Stimulated activated CD4-positive, alpha-beta T cell treated with anti-CD3 and anti-CD28 coated beads, Interleukin-1b, Interleukin-23, amount 100 ng/mL, for 24 hours (primary cell): ENCODE measurements around the gene RPL13.
"Not testable (repeated sequence)": the region's sequence is repeated elsewhere in the genome, so short reads cannot be mapped to it uniquely, and the experiment has no call there.

Experiments used
- DNase-seq, 4 experiments: peaks; one replicate each; pipeline ENCODE4 v3.0.0-alpha.2; 2020; ENCODE audit warnings: low read depth in 4 of 4, low spot score in 1 of 4

RPL13 gene

GRCh38 chr16:89562939-89563338 is 2.5 kb downstream of the RPL13 start:
- no peak for DNase-seq

DNA sequence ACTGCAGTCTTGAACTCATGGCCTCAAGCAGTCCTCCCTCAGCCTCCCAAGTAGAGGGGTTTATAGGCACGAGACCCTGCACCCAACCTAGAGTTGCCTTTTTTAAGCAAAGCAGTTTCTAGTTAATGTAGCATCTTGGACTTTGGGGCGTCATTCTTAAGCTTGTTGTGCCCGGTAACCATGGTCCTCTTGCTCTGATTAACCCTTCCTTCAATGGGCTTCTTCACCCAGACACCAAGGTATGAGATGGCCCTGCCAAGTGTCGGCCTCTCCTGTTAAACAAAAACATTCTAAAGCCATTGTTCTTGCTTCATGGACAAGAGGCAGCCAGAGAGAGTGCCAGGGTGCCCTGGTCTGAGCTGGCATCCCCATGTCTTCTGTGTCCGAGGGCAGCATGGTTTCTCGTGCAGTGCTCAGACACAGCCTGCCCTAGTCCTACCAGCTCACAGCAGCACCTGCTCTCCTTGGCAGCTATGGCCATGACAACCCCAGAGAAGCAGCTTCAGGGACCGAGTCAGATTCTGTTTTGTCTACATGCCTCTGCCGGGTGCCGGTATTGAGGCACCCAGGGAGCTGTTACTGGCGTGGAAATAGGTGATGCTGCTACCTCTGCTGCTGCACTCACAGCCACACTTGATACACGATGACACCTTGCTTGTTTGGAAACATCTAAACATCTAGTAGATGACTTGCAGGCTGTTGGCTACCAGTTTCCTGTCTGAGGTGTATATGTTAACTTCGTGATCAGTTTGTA is 3.3 kb downstream of the RPL13 start:
- DNase-seq, result no peak

DNA sequence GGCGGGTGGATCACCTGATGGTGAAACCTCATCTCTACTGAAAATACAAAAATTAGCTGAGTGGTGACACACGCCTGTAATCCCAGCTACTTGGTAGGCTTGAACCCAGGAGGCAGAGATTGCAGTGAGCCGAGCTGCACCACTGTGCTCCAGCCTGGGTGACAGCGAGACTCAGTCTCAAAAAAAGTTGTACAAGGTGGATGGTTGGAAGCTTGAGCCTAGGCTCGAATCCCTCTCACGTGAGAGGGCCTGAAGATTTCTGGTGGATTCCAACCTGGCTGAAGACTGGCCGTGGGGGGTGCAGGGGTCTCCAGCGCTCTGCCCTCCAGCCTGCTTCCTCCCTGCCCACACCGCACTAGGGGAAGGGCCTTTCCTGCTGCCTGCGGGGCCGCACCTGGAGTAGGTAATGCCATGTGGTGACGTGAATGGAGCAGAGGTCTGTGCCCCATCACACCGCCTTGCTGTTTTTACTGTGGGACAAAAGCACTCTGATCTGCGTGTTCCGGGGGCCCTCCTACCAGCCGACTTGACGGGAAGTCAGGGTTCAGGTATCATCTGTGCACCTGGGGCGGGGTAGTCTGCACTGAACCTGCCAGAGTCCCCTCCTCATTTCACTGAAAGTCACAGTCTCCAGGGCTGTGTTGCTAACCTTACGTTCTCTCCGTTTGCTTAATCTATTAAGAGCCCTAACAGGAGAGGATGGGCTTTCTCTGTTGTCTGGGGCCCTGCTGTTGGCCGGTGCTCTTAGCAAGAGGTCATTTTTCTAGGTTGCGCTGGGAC is 4.2 kb downstream of the RPL13 start:
- no peak for DNase-seq

- DNase-seq, result peak in 1 of 4 experiments; percentile 48
Measured at GRCh38 chr16:89565256-89565505, 4.7 kb downstream of the RPL13 start.

DNA sequence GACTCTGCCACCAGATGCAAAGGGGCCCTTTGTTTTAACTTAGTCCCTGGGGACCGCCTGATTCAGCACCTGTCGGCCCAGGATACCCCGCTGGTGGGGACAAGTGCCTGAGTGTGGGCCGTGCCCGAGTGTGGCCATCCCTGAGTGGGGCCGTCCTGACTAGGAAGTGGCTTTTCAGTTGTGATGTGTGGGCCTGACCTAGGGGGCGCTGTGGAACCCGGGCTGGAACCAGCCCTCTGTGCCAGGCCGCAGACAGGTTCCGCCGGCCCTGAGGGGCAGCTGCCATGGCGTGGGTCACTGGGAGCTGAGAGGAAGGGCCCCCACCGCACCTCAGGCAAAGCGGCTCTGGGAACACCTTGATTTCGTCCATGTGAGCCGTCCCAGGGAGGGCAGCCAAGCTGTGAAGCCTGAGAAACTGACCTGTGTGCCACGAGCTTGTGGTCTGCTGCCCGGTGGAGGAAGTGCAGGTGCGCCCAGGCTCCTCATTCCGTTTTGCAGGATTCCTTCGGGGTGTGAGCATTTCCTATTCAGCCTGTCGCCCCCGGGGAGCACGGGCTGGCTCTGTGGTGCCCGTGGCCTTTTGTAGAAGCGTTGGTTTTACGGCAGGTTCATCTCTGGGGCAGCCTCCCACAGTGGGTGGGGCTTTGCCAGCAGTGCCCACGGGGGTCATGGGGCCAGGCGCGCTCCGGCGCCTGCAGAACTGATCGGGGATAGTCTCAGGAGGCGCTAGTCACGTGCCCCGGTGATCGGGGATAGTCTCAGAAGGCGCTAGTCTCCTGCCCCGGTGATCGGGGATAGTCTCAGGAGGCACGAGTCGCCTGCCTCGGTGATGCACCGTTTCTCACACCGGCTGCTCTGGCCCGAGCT is 5.3 kb downstream of the RPL13 start:
- DNase-seq, result peak in 3 of 4 experiments; percentile 41 to 67 (median 44)

GRCh38 chr16:89567656-89568594 is 7.4 kb downstream of the RPL13 start:
- no peak for DNase-seq

DNA sequence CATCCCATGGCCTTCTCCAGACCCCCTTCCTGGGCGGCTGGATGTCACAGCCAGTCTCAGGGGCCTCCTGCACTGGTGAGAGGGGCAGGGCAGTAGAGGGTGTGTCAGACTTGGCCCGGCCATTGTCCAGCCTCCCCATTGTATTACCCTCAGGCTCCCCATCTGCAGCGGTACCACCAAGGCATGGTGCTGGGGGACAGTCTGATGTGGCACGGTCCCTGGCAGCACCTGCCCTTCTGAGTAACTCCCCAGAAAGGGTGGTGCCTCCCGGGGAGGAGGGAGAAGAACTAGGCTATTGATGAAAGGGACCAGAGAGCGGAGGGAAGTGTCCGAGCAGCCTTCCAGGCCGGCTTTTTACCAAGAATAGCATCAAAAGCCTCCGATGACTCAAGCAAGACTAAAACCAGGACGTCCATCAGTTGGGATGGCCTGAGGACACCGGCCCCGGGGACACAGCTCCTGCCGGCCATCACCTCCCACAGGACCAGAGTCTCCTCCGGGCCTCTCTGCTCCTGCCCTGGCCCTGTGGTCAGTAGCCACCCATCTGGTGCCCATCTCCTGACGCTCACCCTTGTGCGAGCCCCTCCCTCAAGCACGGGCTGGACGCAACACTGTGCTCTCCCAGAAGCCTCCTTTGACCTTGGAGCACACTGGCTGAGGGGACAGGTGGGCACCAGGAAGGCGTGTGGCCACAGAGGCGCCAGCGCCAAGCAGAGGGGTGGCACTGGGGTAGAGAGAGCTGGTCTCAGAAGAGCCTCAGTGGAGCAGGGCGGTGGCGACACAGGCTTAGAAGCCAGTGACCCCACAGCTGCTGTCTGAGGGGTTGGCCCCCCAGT is 9.2 kb downstream of the RPL13 start:
- no peak for DNase-seq

- DNase-seq, result no peak
Measured at GRCh38 chr16:89570342-89570923, 10.0 kb downstream of the RPL13 start.

DNA sequence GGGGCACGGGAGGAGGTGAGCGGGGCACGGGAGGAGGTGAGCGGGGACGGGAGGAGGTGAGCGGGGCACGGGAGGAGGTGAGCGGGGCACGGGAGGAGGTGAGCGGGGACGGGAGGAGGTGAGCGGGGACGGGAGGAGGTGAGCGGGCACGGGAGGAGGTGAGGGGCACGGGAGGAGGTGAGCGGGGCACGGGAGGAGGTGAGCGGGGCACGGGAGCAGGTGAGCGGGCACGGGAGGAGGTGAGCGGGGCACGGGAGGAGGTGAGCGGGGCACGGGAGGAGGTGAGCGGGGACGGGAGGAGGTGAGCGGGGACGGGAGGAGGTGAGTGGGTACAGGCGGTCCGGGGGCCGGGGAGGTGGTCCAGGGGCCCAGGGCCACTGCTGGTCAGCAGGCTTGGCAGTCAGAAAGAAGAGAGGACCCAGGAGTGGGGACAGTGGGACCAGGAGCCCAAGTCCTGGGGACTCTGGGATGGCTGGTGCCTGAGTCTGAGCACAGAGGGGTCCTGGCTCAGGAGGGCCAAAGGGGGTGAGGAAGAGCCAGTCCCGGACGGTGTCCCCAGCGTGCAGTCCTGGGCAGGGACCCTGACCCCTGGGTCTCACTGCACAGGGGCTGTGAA is 10.6 kb downstream of the RPL13 start:
- DNase-seq, result not testable (repeated sequence)

DNA sequence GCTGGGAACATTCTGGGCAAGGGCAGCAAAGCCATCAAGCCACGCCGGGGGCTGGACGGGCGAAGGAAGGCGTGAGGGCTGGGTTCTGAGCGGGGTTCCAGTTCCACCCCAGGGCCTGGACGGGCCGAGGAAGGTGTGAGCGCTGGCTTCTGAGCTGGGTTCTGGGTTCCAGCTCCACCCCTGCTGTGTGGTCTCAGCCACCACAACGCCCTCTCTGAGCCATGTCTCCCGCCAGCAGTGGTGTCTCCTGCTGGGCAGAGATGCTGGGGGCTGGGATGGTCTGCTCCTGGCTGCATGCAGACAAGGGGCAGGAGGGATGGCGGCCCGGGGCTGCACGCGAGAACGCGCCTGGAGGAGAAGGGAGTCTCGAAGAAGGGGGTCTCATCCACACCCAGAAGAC is 11.2 kb downstream of the RPL13 start:
- no peak for DNase-seq

GRCh38 chr16:89572073-89572484 is 11.6 kb downstream of the RPL13 start:
- no peak for DNase-seq

- no peak for DNase-seq
Measured at GRCh38 chr16:89572485-89573205, 12.2 kb downstream of the RPL13 start.

- DNase-seq, result no peak
Measured at GRCh38 chr16:89573826-89574680, 13.6 kb downstream of the RPL13 start.

GRCh38 chr16:89574681-89575246 is 14.3 kb downstream of the RPL13 start:
- peak in 1 of 4 experiments; percentile 41 for DNase-seq

DNA sequence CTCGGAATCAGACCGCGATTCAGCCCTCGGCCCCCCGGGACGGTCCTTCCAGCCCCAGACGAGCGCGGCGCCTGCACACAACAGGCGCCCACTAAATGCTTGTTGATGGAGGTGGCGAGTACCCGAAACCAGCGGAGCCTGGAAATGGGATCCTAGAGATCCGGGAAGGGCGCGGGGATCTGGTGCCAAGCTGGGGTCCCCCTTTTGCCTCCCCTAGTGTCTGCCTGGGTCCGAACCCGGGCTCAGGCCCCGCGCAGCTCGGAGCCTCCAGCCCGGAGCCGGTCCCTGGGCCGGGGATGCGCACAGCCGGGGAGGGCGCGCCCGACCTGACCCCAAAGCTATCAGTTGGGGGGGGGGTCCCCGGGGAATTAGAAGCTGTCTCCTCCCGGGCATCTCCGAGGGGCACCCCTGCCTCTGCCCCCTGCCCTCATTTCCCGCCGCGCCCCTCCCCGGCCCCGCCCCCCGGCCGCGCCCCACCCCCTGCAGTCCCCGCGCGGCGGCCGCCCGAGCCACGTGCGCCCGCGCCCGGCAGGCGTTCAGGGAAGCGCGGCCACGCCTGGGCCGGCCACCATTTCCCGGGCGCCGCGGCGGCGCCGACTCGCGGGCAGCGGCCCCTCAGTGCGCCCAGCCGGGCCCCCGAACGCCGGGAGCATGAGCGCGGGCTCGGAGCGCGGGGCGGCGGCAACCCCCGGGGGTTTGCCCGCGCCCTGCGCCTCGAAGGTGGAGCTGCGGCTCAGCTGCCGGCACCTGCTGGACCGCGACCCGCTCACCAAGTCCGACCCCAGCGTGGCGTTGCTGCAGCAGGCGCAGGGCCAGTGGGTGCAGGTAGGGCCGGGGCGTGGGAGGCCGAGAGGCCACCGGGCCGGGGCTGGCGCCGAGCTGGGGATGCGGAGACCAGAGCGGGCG is 15.0 kb downstream of the RPL13 start, which contains the start of gene CPNE7:
TSS of gene CPNE7 (plus strand) at position 512 of the 906 bp plus-strand sequence. CDS start at position 652, 140 bp downstream.
- no peak for DNase-seq
